Measurements from ENCODE around the gene WSCD1.

WSCD1 gene

GRCh38 chr17:6088141-6088540 lies 18.0 kb downstream of the WSCD1 start:
- no peak for DNase-seq

GRCh38 chr17:6090253-6090652 lies 20.1 kb downstream of the WSCD1 start:
- no peak for DNase-seq

GRCh38 chr17:6092182-6092902 lies 22.2 kb downstream of the WSCD1 start:
- DNase-seq: no peak

- no peak for DNase-seq
Observed at GRCh38 chr17:6092903-6093468, 22.8 kb downstream of the WSCD1 start.

GRCh38 chr17:6094453-6094852 lies 24.3 kb downstream of the WSCD1 start:
- DNase-seq: no peak

GRCh38 chr17:6094926-6095325 lies 24.7 kb downstream of the WSCD1 start:
- no peak for DNase-seq

GRCh38 chr17:6095501-6095900 lies 25.3 kb downstream of the WSCD1 start:
- no peak for DNase-seq

GRCh38 chr17:6096201-6097004 lies 26.2 kb downstream of the WSCD1 start:
- DNase-seq: no peak

GRCh38 chr17:6097005-6097279 lies 26.8 kb downstream of the WSCD1 start:
- no peak for DNase-seq

- DNase-seq: no peak
Observed at GRCh38 chr17:6098050-6098822, 28.1 kb downstream of the WSCD1 start.

GRCh38 chr17:6098823-6099180 lies 28.6 kb downstream of the WSCD1 start:
- DNase-seq: no peak

- DNase-seq: no peak
Observed at GRCh38 chr17:6099492-6099891, 29.3 kb downstream of the WSCD1 start.

GRCh38 chr17:6100146-6100545 lies 30.0 kb downstream of the WSCD1 start:
- DNase-seq: no peak

GRCh38 chr17:6100891-6101500 lies 30.8 kb downstream of the WSCD1 start:
- DNase-seq: no peak

- DNase-seq: no peak
Observed at GRCh38 chr17:6101706-6102105, 31.5 kb downstream of the WSCD1 start.

GRCh38 chr17:6102615-6103014 lies 32.4 kb downstream of the WSCD1 start:
- DNase-seq: no peak

GRCh38 chr17:6104956-6105648 lies 34.9 kb downstream of the WSCD1 start:
- DNase-seq: no peak

- no peak for DNase-seq
Observed at GRCh38 chr17:6105649-6106007, 35.4 kb downstream of the WSCD1 start.

- DNase-seq: no peak
Observed at GRCh38 chr17:6106212-6106611, 36.0 kb downstream of the WSCD1 start.

GRCh38 chr17:6107791-6108190 lies 37.6 kb downstream of the WSCD1 start:
- no peak for DNase-seq

- DNase-seq: no peak
Observed at GRCh38 chr17:6108382-6108781, 38.2 kb downstream of the WSCD1 start.

GRCh38 chr17:6108987-6109386 lies 38.8 kb downstream of the WSCD1 start:
- no peak for DNase-seq

- DNase-seq: no peak
Observed at GRCh38 chr17:6109536-6109935, 39.4 kb downstream of the WSCD1 start.
